ACHN (cell line): ENCODE data around the gene PIP5KL1.

Experiments
- DNase-seq: peaks from one replicate; pipeline ENCODE4 v3.0.0-alpha.2; 2015
- in situ Hi-C: cut with HindIII; loops from 2 replicates; pipeline ENCODE4 v1.10.0; 2017; ENCODE audit warnings: low sequenced_read_pairs, low pct_ligation_motif_present, low pct_unique_long_range_greater_than_20kb

Gene PIP5KL1

DNA sequence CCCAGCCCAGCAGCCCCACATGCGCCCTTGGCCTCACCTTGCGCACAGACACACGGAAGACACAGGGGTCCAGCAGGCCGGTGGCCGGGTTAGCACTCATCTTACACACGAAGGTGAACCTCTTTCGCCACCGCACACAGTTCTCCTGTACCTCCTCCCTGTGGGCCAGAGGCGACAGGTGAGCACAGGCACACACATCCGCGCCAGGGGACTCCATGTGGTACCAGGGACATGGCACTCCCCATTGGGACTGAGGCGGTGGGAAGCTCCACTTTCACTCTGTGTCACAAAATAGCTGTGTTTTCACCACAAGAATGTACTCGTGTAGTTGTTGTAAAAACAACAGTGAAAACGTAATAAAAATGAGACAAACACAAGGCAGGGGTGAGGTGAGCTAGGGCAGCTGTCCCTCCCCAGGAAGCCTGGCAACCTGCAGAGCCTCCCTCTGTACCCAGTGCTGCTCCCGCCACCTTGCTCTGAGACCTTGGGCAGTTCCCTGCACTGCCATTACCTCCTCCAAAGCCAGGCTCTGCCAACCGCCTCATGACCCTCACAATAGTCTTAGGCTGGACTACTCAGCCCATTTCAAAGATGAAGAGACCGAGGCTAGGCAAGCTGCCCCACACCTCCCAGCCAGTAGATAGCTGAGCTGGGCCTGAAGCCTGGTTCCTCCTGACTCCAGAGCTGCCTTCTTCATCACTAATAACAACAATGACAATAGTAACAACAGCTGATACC, 23.4 kb upstream of the PIP5KL1 start:
- in situ Hi-C loops: no loop called here
- no peak for DNase-seq

DNA sequence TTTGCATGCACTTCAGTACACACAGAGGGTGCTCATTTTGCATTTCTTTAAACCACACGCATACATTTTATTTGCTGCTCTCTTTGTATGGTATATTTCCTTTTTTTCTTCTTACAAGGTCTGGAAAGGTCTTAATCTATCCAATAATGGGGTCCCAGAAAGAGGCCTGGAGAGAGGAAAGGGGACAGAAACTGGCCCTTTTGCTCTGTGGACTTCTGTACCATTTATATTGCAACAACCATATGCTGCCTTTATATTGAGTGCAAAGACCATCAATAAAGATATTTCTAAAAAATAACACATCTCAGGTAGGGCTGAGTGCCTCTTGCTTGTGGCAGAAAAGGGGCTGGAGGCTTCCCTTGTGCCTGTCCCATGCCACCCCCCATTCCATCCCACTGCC, 22.6 kb upstream of the PIP5KL1 start:
- in situ Hi-C loops: no loop called here
- no peak for DNase-seq

DNA sequence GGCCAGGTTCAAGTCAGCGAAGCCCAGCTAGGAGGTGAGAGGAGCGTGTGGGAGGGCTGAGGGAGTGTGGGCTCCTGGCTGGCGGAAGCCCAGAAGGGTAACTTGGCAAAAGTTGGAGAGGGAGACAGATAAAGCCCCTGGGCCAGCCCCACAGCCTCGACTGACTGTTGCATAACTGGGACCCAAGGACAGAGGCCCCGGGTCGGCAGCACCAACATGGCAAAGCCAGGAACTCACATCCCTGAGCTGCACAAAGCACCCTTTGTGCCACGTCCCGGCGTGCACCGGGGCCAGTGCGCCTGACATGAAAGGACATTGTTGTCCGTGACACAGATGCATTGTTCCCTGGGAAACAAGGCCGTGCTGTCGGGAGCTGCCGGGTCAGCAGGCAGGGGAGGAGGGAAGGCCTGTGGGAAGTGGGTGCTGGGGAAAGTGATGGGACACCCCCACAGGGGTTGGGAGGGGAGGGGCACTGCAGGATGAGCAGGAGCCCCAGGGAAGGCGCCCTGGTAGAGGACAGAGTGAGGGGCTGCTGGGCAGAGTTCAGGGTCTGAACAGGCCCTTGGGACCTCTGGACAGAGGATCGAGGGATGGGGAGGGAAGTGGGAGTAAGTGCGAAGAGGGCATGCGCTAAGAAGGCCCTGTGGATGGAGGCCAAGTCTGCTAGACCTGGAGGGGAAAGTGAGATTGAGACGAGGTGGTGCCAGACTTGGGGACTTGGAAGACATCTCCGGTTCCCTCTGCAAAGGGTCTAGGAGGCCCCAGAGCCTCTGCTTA, 20.1 kb upstream of the PIP5KL1 start:
- DNase-seq: no peak
- in situ Hi-C loops: no loop called here

DNA sequence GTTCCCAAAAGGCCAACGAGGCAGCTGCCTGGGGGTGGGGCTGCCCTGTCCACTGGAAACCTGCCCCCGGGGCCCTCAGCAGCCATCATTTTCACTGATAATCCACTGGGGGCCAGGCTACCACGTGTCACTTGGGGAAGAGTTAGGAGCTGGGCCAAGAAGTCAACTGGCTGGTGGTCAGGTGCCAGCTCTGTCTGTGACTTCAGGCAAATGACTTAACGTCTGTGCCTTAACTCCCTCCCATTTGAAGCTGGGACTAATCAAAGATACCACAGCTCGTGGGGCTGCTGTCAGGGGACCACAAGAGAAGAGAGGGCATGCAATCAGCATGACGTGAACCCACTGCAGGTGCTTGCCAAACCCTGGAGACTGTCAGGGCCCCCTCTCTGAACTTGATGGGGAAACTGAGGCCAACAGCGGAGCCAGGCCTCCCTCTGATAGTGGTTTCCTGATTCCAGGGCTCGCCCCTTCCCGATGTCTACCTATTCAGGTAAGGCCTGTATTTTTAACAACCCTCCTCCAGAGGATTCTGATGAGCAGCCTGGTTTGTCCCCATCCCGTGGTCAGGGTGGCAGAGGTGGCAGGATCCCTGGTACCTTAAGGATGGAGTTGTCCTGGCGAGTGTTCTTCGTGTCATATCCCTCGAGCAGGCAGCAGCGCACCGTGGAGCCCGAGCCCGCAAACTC, 19.4 kb upstream of the PIP5KL1 start:
- no peak for DNase-seq
- in situ Hi-C loops: no loop called here

DNA sequence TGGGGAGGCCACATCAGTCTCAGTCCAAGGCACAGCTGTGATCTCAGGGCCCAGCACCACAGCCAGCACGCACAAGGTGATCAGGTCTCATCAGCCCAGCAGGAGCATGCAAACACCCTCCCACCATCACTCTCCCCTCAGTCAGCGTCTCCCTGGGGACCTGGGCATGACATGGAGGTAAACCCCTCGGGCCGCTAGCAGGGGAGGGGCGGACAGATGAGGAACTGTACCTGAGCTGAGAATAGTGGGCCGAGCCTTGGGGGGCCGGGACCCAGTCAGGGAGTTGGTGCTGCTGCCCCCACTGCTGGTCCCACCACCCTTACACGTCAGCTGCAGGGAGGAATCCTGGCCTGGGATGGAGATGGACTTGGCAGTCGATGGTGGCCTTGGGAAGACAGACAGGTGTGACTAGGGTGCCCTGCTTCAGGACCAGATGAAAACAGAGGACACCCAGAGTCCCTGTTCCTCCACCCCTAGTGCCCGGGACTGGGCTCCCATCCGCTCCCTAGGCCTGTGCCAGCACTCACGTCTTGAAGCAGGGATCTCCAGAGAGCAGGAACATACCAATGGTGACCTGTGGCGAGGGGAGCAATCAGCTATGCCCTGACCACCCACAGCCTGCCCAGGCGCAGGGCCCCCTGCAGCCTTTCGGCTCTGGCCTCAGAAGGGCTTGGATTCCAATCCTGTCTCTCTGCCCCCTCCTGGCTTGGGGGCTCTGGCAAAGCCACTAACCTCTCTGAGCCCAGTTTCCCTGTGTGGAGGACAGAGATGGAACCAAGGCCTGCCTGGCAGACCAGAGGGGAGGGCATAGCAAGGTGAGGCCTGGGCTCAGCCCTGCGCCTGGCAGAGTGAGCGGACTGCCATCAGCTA, 17.5 kb upstream of the PIP5KL1 start:
- in situ Hi-C loops: no loop called here
- DNase-seq: no peak

DNA sequence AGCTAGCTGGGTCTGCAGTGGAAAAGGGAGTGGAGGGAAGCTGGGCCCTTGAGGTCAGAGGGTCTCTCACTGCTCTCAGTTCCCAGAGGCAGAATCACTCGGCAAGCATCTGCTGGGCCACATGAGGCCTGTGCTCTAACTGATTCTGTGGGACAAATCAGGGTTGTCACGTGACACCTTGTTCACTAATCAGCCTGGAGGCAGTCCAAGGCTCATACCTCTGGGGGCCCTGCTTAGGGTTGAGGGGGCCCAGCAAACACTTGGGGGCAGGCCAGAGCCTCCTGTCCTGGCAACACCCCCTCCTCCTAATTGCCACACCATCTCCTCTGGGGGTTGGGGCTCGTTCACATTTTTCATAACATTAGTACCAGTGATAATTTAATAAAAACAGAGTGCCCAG, 16.2 kb upstream of the PIP5KL1 start:
- in situ Hi-C loops: no loop called here
- DNase-seq: no peak

DNA sequence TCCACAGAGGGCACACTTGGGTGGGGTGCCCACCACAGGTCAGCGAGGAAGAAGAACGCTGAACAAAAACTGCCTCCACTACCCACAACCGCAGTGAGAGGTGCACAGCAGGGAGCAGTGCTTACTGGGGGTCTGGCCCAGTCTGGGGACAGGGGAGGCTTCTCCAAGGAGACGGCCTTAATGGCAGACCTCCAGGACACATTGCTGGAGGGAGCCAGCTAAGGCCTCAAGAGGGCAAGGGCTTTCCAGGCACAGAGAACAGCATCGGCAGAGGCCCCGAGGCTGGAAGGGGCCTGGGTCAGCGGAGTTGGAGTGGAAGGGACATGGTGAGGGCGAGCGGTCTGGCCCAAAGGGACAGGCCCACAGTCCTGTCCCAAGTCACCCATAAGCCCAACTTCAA, 15.4 kb upstream of the PIP5KL1 start:
- no peak for DNase-seq
- in situ Hi-C loops: no loop called here

DNA sequence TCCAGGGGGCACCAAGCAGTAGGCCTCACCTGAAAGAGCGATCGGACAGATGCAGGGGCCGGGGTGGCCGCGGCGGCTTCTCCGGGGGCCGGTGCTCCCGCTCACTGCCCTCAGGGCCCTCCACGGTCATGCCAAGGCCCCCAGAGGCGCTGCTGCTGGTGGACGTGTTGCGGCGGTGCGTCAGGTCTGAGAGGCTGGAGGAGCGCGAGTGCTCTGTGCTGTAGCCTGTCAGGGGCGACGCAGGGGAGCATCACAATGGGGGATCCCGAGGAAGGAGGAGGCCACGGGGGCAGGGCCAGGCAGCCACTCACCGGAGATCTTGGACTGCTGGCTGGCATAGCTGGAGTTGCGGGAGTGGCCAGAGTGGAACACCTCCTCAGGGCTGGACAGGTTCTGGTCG, 14.8 kb upstream of the PIP5KL1 start:
- in situ Hi-C loops: no loop called here
- no peak for DNase-seq

DNA sequence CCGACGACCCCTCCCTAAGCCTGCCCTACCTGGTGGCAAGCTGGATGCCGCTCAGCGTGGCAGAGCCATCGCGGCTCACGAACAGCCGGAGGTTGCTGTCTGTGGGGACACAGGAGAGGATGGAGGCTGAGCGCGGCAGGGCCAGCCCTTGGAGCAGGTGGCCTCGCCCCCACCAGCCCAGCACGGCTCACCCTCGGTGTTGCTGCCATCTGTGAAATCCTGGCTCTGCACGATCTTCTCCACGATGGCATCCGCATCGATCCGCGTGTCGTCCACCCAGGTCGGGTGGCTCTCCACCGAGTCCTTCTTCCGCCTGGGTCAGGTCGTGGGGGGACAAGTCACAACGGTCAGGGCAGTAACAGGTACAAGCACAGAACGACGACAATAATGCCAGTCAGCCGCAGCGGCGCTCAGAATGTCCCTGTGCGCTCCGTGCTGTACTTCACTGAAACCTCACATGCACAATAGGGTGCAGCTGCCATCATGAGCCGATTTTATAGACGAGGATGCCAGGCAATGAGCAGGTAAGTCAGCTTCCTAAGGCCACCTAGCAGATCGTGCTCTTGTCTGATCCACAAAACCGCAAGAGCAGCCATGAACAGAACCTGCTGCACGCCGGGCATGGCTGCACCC, 14.1 kb upstream of the PIP5KL1 start:
- in situ Hi-C loops: no loop called here

DNA sequence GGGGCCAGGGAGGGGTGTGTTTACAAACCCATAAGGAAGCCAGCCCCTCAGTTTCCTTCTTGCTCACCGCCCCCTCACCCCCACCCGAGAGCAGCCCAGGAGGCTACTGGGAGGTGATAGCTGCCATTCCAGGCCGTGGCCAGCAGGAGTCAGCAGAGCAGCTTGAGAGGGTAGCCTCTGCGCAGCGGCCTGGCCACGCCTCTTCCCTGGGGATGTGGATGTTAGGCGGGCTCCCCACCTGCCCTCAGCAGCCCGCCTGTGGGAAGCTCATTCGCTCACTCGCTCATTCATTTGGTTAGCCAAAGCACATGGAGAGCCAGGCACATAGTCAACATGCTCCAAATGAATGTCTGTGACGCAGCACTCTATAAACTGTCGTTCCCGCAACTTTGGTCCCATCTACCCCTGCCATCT, 13.2 kb upstream of the PIP5KL1 start:
- in situ Hi-C loops: no loop called here
- peak; percentile 77 for DNase-seq

More for the DNA sequence above, 14.1 kb upstream of the PIP5KL1 start:
- no peak for DNase-seq

DNA sequence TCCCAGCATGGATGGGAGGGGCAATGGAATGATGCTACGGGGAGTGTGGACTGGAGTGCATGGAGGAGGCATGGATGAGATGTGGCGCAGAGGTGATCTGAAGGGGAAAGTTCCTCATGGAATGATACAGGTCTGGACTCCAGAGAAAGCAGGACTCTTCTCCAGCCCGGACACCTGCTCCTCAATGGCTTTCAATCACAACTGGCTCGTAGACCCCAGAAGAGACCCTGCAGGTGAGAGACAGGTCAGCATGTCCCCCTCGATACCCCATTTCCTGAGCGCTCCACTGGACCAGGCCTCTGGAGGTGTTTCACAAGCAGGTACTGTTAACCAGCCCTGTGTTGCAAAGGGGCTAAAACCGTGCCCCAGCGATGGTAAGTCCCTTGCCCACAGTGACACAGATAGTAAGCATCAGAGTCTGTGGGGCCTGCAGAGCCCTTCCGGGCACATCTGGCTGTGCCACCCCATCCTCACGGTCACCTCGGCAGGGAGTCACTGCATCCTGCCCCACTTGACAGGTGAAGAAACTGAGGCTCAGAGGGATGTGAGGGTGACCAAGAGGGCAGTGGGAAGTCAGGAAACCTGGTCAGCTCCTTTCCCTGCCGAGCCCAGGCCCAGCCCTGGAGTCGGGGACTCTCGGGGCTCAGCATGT, 12.6 kb upstream of the PIP5KL1 start:
- DNase-seq: no peak
- in situ Hi-C loops: no loop called here

DNA sequence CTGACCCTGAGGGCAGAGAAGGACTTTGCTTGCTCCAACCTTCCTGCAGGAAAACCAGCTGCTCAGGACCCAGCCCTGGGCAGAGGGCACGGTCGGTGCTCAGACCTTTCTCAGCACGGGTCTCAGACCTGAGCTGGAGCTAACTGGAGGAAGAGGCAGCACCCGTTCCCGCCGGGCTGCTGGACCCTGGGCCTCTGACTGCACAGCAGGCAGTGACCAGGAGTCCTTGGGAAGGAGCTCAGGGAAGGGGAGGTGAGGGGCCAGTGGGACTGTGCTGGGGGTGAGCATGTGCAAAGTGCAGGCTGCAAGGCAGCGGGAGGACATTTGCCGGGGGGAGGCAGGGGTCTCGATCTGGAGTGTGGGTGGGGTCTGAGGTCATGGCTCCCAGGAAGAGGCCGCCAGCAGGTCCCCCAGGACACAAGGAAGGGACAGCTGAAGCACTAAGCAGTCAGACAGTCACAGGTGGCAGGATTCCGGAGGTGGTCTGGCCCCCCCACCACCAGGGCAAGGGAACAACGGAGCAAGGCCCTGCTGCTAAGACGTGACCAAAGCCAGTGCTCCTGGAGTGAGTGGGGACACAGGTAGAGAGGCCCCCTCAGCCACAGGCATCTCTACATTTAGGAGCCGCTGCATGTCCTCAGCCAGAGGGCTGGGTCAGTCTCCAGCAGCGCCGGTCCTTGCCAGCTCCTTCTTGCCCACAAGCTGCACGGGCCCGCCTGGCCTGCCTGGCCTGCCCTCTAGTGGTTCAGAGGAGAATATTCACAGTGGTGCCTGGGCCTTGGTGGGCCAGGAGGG, 11.8 kb upstream of the PIP5KL1 start:
- DNase-seq: peak; percentile 50
- in situ Hi-C loops: no loop called here

DNA sequence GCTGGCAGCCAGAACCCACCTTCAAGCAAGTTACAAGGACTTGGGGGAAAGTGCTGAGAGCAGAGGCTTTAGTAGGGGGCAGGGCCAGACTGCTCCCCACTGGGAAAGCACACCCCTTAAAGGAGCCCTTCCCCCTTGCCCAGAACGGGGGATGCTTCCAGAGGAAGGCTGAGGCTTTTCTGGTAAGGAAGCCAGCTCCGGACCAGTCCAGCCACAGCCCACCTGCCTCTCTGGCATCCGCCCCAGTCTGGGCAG, 11.3 kb upstream of the PIP5KL1 start:
- in situ Hi-C loops: no loop called here
- no peak for DNase-seq

DNA sequence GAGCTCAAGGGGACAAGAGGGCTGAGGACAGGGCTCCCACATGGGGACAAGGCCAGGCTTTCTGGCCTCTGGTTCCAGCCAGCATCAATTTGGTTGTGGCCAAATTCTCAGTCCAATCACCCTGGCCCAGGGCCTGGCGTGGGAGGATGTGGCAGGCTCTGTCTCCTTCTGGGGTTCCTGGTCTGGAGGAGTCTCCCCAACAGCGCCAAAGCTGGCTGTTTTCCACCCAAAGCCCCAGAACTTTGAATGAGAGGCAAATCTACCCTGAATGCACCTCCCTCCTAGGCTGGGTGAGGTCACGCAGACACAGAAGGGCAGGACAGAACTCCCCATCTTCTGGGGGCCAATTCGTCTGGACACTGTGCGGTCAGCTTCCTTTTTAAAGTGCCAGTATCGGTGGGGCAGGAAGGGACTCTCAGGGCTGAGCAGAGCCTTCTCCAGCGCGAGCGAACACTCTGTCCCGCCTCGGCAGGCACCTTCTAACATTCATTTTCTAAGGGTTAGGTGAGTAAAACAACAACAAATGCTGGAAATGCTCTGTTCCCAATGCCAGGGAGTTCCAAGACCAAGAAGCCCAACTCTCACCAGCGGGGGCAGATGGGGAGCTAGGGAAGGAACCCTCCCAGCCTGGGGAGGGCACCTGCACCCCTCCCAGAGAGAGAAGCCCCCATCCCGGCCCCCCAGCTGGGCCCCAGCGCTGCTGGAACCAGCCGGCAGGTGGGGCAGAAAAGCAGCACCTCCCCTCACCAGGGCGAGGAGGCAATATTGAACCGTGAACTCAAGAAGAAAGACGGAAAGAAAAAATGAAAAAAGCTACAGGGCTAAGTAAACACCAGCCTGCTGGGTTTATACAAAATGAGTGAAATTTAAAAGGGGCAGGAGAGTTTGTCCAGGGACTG, 10.7 kb upstream of the PIP5KL1 start:
- in situ Hi-C loops: no loop called here
- DNase-seq: no peak

DNA sequence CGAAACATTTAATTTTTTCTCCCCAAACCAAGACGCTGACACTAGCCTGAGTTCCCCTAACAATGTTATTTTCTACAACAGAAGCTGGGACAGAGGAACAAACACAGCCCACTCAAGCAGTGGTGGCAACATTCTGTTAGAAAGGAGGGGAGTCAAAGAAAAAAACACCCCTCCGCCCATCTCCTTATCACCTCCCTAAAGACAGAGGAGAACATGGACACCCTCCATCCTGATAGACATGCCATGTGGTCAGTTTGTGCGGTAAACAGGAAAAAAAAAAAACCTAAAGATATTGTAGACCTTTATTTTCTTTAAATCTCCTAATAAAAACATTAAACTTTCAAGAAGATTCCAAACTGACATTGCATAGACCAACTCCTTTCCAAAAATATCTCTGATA, 10.0 kb upstream of the PIP5KL1 start:
- in situ Hi-C loops: no loop called here

DNA sequence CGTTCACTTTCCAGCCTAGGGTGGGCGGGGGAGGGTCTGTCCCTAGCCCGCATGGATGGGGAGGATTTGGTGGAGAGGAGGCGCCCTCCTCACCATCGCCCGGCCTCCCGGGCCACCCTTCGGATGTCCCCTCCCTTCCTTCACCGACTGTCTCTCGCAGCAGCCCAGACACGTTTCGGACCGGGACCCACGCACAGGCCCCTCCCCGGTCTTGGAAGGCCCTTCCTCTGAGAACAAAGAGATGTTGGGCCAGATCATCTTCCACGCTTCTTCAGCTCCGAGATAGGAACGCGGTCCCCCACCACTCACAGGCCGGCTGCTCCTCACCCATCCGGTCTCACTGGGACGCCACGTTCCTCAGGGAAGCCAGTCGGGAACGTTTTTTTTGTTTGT, 7.7 kb upstream of the PIP5KL1 start:
- DNase-seq: no peak
- in situ Hi-C loops: no loop called here

More for the DNA sequence above, 10.0 kb upstream of the PIP5KL1 start:
- DNase-seq: no peak
